ENCODE results near the gene CBX5. TPM values are rescaled to one million over a fixed set of nuclear protein-coding genes. Genes with fewer than 3 reads are reported as not detected.

CBX5 gene
- total and polyA plus RNA-seq, 9 of the 15 experiments (the other 6 are each of a cell fraction or from before 2014, with no cell fraction given), result 32.6 to 102 (median 59.2) TPM

DNA sequence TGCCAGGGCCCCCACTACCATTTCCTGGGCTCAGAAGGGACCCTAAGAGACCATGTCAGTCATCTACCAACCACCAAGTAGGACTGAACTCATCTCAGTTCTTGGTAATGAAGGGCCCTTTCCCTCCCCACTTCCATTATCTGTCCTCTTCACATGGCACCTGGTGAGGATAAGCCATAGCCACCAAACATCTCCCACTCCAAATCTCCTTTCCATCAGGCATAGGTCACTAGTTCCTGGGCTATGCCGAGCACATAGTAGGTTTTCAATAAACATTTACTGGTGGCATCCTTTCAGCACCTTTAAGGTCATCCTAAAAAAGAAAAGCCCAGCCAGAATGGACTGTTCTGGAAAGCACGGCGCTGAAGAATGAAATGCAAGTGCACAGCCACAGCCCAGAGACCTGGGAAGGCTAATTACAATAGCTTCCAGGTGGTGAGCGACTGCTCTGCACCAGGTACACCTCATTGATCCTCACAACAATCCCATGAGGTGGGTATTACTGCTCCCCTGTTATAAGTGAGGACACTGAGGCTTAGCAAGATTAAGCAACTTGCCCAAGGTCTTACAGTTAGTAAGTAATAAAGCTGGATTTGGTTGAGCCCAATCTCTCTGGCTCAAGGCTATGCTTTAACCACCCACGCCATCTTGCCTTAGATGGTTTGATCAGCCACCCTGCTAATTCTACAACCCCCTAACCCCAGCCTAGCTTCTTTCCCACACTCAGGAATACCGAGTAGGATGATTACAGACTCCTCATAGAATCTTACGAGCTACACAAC, 95.7 kb downstream of the CBX5 start (continued):
- TF ChIP-seq ZNF609 (CRISPR knock-in tag; IDR thresholded peaks at IDR 0.05; ENCODE audit: borderline replicate concordance), result no peak
- no peak for TF ChIP-seq PML (IDR thresholded peaks at IDR 0.05; ENCODE audit: low read length)
- TF ChIP-seq STAG1 (CRISPR knock-in tag; IDR thresholded peaks at IDR 0.05; ENCODE audit: borderline replicate concordance), result no peak
- TF ChIP-seq RAD51 (IDR thresholded peaks at IDR 0.05; ENCODE audit: borderline replicate concordance, low read depth), result no peak
- TF ChIP-seq ELF4 (CRISPR knock-in tag; IDR thresholded peaks at IDR 0.05), result no peak
- TF ChIP-seq ILK (tag; IDR thresholded peaks at IDR 0.05; ENCODE audit: borderline replicate concordance, low read depth), result no peak
- TF ChIP-seq SP1 (CRISPR knock-in tag; IDR thresholded peaks at IDR 0.05), result no peak
- no peak for TF ChIP-seq MBD1 (CRISPR knock-in tag; IDR thresholded peaks at IDR 0.05)
- TF ChIP-seq ZSCAN32 (CRISPR knock-in tag; IDR thresholded peaks at IDR 0.05), result no peak
- TF ChIP-seq, protein P1, sequence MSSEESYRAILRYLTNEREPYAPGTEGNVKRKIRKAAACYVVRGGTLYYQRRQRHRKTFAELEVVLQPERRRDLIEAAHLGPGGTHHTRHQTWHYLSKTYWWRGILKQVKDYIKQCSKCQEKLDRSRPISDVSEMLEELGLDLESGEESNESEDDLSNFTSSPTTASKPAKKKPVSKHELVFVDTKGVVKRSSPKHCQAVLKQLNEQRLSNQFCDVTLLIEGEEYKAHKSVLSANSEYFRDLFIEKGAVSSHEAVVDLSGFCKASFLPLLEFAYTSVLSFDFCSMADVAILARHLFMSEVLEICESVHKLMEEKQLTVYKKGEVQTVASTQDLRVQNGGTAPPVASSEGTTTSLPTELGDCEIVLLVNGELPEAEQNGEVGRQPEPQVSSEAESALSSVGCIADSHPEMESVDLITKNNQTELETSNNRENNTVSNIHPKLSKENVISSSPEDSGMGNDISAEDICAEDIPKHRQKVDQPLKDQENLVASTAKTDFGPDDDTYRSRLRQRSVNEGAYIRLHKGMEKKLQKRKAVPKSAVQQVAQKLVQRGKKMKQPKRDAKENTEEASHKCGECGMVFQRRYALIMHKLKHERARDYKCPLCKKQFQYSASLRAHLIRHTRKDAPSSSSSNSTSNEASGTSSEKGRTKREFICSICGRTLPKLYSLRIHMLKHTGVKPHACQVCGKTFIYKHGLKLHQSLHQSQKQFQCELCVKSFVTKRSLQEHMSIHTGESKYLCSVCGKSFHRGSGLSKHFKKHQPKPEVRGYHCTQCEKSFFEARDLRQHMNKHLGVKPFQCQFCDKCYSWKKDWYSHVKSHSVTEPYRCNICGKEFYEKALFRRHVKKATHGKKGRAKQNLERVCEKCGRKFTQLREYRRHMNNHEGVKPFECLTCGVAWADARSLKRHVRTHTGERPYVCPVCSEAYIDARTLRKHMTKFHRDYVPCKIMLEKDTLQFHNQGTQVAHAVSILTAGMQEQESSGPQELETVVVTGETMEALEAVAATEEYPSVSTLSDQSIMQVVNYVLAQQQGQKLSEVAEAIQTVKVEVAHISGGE (CRISPR knock-in tag; IDR thresholded peaks at IDR 0.05), result no peak
- no peak for TF ChIP-seq POLR2AphosphoS2 (IDR thresholded peaks at IDR 0.05; ENCODE audit: low read length)
- TF ChIP-seq STAT5A (IDR thresholded peaks at IDR 0.05; ENCODE audit: borderline replicate concordance, low read length), result 0 out of 2 replicates have a peak, but pooled peaks have one; percentile 26
- no peak for TF ChIP-seq ZNF146 (CRISPR knock-in tag; IDR thresholded peaks at IDR 0.05; ENCODE audit: unreplicated experiment)
- TF ChIP-seq XRCC3 (IDR thresholded peaks at IDR 0.05), result no peak
- no peak for TF ChIP-seq MIER1 (IDR thresholded peaks at IDR 0.05; ENCODE audit: low read depth)
- TF ChIP-seq POU5F1 (IDR thresholded peaks at IDR 0.05; ENCODE audit: borderline replicate concordance, low read depth, low read length, partially characterized antibody), result no peak
- TF ChIP-seq NFIX (CRISPR knock-in tag; IDR thresholded peaks at IDR 0.05; ENCODE audit: low read depth), result no peak
